ENCODE results near the gene PPP2R1B.
"Not testable (repeated sequence)": the region's sequence is repeated elsewhere in the genome, so short reads cannot be mapped to it uniquely, and the experiment has no call there.

Gene PPP2R1B

DNA sequence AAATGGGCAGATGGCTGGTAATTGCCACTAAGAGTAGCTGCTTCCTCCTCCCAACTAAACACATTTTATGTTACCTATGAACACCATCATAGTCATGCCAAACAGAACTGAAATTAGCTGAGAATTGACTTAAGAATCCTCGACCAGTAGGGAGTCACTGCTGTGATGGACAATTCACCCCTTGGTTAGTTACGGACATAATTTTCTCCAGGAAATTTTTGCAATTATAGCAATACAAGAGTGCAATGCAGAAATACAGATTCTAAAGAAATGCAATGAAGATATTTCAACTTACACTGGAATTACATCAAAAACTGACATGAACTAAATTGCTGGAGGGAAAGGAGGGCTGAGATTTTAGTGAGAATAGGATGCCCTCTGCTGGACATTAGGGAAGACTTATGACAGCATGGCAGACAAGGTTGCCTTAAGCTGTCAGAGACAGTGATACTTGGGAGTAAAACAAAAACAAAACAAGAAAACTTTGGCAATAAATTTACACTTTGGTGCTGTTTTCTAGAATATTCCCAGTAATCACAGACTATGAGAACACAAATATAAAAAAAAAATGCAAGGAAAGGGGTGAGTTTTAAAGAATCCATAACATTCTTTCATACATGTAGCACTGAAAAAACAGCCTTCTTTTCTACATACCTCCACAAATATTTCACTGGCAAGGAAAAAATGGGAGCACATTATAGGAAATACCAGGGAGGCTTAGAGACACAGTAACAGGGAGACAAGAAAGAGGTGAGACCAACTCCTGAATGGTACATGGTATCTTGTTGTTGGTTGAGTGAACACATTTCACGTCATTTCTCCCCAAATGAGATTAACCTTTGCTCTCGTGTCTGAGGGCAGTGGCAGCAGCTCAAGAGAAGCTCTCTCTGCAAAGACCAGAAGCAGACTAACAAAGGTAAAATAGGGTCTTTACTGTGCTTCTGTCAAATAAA lies 11.2 kb upstream of the PPP2R1B start:
- no peaks in the 10 kb centered on the region for H4K20me1 ChIP-seq
- no peaks in the 10 kb centered on the region for H3K9me3 ChIP-seq (replicated peaks in 1 of 11)
- TF ChIP-seq Cebpa-rat (IDR thresholded peaks at IDR 0.05): no peak
- no peak overlapping the region for H3K27ac ChIP-seq
- H3K4me3 ChIP-seq: no peak overlapping the region
- peaks cover 0 to 10% (median 7%) of the 10 kb centered on the region in 10 experiments; a peak in 7 of 20 replicates for H3K4me1 ChIP-seq
- no peaks in the 10 kb centered on the region for H3K27me3 ChIP-seq
- no peak overlapping the region; a peak in 2 of 22 replicates for H3K9ac ChIP-seq
- H3K4me2 ChIP-seq: peak overlapping the region in 2 of 11 experiments; percentile 1 to 10; a peak in 2 of 22 replicates
- H3K36me3 ChIP-seq: peaks cover 0 to under 1% (median 0%) of the 10 kb centered on the region in 11 experiments; a peak in 1 of 22 replicates

DNA sequence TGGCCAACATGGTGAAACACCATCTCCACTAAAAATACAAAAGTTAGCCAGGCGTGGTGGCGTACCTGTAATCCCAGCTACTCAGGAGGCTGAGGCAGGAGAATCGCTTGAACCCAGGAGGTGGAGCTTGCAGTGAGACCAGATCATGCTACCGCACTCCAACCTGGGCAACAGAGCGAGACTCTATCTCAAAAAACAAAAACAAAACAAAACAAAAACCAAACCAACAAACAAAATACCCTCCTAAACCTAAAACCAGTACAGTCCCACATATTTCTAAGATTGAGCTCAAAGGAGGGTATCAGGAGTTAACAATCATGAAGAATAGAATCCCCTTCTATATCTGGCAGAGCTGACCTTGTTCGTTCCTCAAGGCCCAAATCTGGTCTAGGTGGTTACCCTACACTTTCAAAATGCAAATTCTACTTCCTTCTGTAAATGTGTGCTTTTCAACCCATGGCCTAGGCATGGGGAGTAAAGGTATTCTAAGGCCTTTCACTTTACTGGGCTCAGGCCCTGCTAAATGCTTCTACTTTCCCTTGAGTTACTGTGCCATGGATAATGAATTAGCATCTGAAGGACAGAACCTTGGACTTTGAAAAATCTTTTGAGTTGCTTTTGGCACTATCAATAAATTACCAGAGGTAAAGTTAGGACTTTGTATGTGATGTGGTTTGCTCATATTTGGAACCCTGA lies 10.4 kb upstream of the PPP2R1B start:
- H3K27me3 ChIP-seq: no peaks in the 10 kb centered on the region
- no peaks in the 10 kb centered on the region for H3K36me3 ChIP-seq
- no peak overlapping the region for H3K27ac ChIP-seq
- H3K4me3 ChIP-seq: no peak overlapping the region
- H3K4me2 ChIP-seq: peak overlapping the region in 3 of 11 experiments; percentile 1 to 10 (median 1); a peak in 3 of 22 replicates
- H4K20me1 ChIP-seq: no peaks in the 10 kb centered on the region
- H3K9ac ChIP-seq: no peak overlapping the region; a peak in 1 of 22 replicates
- no peaks in the 10 kb centered on the region for H3K9me3 ChIP-seq (replicated peaks in 1 of 11)
- TF ChIP-seq Cebpa-rat (IDR thresholded peaks at IDR 0.05): no peak
- H3K4me1 ChIP-seq: peaks cover 0 to 10% (median 7%) of the 10 kb centered on the region in 10 experiments; a peak in 7 of 20 replicates

DNA sequence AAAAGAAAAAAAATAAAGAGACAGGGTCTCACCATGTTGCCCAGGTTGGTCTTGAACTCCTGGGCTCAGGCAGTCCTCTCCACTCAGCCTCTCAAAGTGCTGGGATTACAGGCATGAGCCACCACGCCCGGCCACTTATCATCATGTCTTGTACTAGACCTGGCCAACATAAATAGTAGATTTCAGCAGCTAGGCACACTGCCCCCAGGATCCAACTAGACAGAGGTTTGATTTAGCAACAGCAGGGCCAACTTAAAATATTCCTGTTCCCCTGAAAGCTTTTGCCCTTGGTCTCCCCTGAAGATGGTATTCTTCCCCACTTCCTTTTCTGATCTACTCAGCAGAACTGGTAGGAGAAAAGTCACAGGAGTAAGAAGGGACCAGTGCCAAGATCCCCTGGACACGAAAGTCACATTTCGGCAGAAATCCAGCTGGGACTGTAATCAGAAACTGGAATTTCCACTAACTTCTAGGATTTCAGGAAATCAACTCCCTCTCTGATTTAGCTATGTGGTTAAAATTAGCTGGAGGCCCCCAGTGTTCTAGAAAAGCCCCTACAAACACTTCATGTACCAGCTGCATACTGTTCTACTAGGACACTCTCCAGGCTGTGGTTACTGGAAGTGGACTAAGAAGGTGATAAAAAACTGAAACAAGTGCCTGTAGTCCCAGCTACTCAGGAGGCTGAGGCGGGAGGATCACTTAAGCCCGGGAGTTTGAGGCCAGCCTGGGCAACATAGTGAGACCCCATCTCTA lies 8.9 kb upstream of the PPP2R1B start:
- H3K9me3 ChIP-seq (replicated peaks in 1 of 11): no peaks in the 10 kb centered on the region
- no peaks in the 10 kb centered on the region for H3K27me3 ChIP-seq
- no peaks in the 10 kb centered on the region for H3K36me3 ChIP-seq
- no peaks in the 10 kb centered on the region for H4K20me1 ChIP-seq
- peaks cover 0 to 10% (median 7%) of the 10 kb centered on the region in 10 experiments; a peak in 7 of 20 replicates for H3K4me1 ChIP-seq
- no peak overlapping the region for H3K4me2 ChIP-seq
- H3K9ac ChIP-seq: no peak overlapping the region
- H3K27ac ChIP-seq: no peak overlapping the region
- no peak for TF ChIP-seq Cebpa-rat (IDR thresholded peaks at IDR 0.05)
- H3K4me3 ChIP-seq: no peak overlapping the region

DNA sequence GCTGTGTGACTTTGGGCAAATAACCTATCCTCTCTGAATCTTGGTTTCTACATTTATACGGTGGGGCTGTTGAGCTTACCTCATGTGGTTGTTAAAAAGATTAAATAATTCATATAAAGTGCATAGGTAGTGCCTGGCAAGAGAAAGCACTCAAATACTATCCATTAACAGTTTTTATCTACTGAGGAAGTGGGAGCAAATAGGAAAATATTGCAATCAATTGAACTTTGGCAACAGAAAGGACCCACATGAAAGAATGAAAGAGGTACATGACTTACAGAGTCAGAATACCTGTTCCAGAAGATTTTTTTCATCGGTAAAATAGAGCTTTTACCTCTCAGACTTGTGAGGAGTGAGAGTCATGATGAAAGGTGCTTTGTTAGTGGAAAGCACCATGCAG lies 6.3 kb upstream of the PPP2R1B start:
- H3K4me3 ChIP-seq: no peak overlapping the region
- no peaks in the 10 kb centered on the region for H4K20me1 ChIP-seq
- H3K36me3 ChIP-seq: no peaks in the 10 kb centered on the region
- no peaks in the 10 kb centered on the region for H3K27me3 ChIP-seq
- no peak for TF ChIP-seq Cebpa-rat (IDR thresholded peaks at IDR 0.05)
- H3K9ac ChIP-seq: no peak overlapping the region
- no peak overlapping the region for H3K4me2 ChIP-seq
- no peak overlapping the region for H3K27ac ChIP-seq
- H3K9me3 ChIP-seq (replicated peaks in 1 of 11): no peaks in the 10 kb centered on the region
- peaks cover 0 to 10% (median 7%) of the 10 kb centered on the region in 10 experiments; a peak in 7 of 20 replicates for H3K4me1 ChIP-seq

DNA sequence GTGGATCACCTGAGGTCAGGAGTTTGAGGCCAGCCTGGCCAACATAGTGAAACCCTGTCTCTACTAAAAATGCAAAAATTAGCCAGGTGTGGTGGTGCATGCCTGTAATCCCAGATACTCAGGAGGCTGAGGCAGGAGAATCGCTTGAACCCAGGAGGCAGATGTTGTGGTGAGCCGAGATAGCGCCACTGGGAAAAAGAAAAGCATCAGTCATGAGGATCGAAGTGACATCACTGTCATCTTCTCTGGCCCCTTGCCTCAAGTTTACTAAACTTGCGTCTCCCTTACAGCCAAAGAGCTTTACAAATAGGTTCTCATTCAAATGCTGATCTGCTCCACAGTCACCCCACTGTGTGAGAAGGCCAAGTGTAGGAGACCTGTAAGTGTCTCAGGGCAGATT lies 5.0 kb upstream of the PPP2R1B start:
- H3K27me3 ChIP-seq; H3K9me3 ChIP-seq (replicated peaks in 1 of 11); H3K4me2 ChIP-seq; H3K36me3 ChIP-seq; H3K9ac ChIP-seq; H3K4me3 ChIP-seq; H4K20me1 ChIP-seq; H3K27ac ChIP-seq: not testable (repeated sequence)
- peaks cover 0 to 10% (median 8%) of the 10 kb centered on the region in 10 experiments; a peak in 15 of 20 replicates for H3K4me1 ChIP-seq

DNA sequence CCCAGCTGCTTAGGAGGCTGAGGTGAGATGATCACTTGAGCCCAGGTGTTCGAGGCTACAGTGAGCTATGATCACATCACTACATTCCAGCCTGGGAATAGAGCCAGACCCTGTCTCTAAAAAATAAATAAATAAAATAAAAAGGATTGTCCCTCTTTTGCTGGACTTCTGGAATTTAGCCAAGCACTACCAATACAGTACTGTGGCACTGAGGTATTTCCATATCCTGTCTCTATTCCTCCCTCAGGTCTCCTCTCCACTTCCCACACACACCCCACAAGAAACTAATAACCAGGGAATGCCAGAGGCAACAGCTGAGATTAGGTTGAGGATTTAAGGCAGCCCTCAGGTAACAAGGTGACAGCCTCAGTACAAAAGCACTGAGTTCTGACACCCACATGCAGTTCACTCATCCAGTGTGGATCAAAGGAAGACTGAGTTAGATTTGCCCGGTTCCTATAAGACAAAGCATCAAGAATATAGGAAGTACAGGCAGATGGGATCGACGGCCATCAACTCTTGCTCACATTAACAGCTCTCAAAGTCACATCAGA lies 4.5 kb upstream of the PPP2R1B start:
- H3K9me3 ChIP-seq (replicated peaks in 1 of 11): no peaks in the 10 kb centered on the region
- TF ChIP-seq Cebpa-rat (IDR thresholded peaks at IDR 0.05): no peak

DNA sequence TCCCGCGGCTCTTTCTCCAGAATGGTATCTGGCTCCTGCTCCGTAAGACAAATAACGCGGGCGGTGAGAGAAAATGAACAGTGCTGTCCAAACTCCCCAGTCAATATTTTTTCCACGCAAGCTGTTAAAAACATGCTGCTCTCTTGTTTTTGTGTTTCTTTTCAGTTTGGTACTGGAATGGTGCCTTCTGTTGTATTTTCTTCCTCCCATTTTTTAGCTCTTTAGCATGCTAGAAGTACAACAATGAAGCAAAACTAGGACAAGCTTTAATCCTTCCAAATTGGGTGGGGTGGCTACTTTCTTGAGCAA lies 599 bp upstream of the PPP2R1B start:
- Histone ChIP-seq H3K4me2 (peak overlapping the region; percentile 87 to 100 (median 94)), H3K9me3 (replicated peaks in 1 of 11) (no peaks in the 10 kb centered on the region), H3K4me1 (peaks cover 14 to 42% (median 32%) of the 10 kb centered on the region in 10 experiments), H3K9ac (peak overlapping the region; percentile 75 to 90 (median 86); a peak in 20 of 22 replicates), H3K27ac (peak overlapping the region in 9 of 11 experiments; percentile 32 to 84 (median 75); a peak in 13 of 22 replicates), H3K27me3 (peaks cover 0 to 6% (median 0%) of the 10 kb centered on the region in 11 experiments; a peak in 6 of 22 replicates), H4K20me1 (peaks cover 0 to 32% (median 4%) of the 10 kb centered on the region in 11 experiments; a peak in 8 of 22 replicates), H3K36me3 (peaks cover 15 to 32% (median 29%) of the 10 kb centered on the region in 11 experiments), H3K4me3 (peak overlapping the region; percentile 79 to 99 (median 94))
- no peak for TF ChIP-seq Cebpa-rat (IDR thresholded peaks at IDR 0.05)

More for the DNA sequence above, 4.5 kb upstream of the PPP2R1B start:
- Histone ChIP-seq H3K4me2 (no peak overlapping the region), H4K20me1 (no peaks in the 10 kb centered on the region), H3K4me3 (no peak overlapping the region), H3K27ac (no peak overlapping the region), H3K4me1 (peaks cover 0 to 10% (median 8%) of the 10 kb centered on the region in 10 experiments; a peak in 15 of 20 replicates), H3K36me3 (no peaks in the 10 kb centered on the region), H3K9ac (no peak overlapping the region), H3K27me3 (peaks cover 0 to 6% (median 0%) of the 10 kb centered on the region in 11 experiments; a peak in 6 of 22 replicates)

DNA sequence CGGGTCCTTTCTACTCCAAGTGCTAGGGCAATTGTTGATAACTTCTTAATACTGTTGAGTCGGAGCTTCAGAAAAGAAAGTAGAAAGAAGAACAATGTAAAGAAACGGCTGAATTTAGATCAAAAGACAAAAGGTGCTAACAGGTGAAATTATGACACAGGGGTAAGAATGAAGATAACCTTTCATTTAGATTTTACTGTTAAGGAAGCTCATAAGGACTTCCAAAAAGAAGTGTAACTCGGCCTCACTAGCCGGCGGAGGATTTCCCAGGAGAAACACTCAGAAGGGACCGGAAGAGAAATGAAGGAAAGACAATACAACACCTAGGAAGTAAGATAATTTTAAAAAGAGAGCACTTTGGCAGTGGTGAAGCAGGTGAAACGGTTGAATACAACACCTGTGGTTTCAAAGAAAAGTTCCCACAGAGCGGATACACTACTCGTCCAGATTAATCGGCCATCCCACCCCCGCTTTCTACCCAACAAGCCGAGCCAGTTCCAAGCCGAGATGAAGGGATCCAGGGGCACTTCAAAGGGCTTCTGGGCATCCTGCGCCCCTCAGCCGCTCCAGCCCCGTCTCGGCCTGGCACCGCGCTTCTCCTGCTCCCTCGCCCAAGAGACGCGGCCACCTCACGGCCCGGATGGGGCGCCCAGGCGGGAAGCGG lies 737 bp downstream of the PPP2R1B start:
- H3K27me3 ChIP-seq: peaks cover 0 to 6% (median 0%) of the 10 kb centered on the region in 11 experiments; a peak in 6 of 22 replicates
- peak overlapping the region; percentile 80 to 90 (median 86) for H3K9ac ChIP-seq
- no peaks in the 10 kb centered on the region for H3K9me3 ChIP-seq (replicated peaks in 1 of 11)
- no peak for TF ChIP-seq Cebpa-rat (IDR thresholded peaks at IDR 0.05)
- H3K36me3 ChIP-seq: peaks cover 29 to 45% (median 42%) of the 10 kb centered on the region in 11 experiments
- peaks cover 0 to 37% (median 4%) of the 10 kb centered on the region in 11 experiments; a peak in 8 of 22 replicates for H4K20me1 ChIP-seq
- H3K4me1 ChIP-seq: peaks cover 14 to 42% (median 33%) of the 10 kb centered on the region in 10 experiments
- H3K4me2 ChIP-seq: peak overlapping the region; percentile 69 to 93 (median 90)
- H3K4me3 ChIP-seq: peak overlapping the region; percentile 79 to 99 (median 94)
- peak overlapping the region; percentile 53 to 84 (median 75); a peak in 21 of 22 replicates for H3K27ac ChIP-seq
